Thoracic aorta endothelial cell (primary cell): ENCODE measurements around the gene EML3. TPM values are rescaled to one million over a fixed set of nuclear protein-coding genes. Genes with fewer than 3 reads are reported as not detected.

ENCODE experiments used
- small RNA-seq: library from RNA; depleted of rRNA; stranded (forward); fragments of <200 nt; gene quantifications from one replicate; pipeline ENCODE3, GENCODE V24; 2012
- total RNA-seq: library from RNA; depleted of rRNA; stranded (reverse); fragments of >200 nt; gene quantifications from 2 replicates; pipeline ENCODE4 v1.2.3, GENCODE V29; 2012

Gene EML3
- 28.2 and 35.3 TPM in 2 replicates for total RNA-seq

GRCh38 chr11:62612366-62613290 lies at the start of gene EML3, which contains the start of gene ROM1:
Gene EML3, minus strand, starts transcription at chr11:62612775. Its CDS starts 318 bp downstream, at chr11:62612457.
Gene ROM1, plus strand, starts transcription at chr11:62613257. Its CDS starts 25 bp downstream, at chr11:62613282.

GRCh38 chr11:62645946-62646824 lies 33.6 kb upstream of the EML3 start, which contains the start of gene GANAB:
Gene GANAB, minus strand, starts transcription at chr11:62646613. Its CDS starts 14 bp downstream, at chr11:62646599.

GRCh38 chr11:62621567-62622470 lies 9.2 kb upstream of the EML3 start, which contains the start of gene B3GAT3:
Gene B3GAT3, minus strand, starts transcription at chr11:62621986. Its CDS starts 39 bp downstream, at chr11:62621947.

GRCh38 chr11:62601372-62602140 lies 11.0 kb downstream of the EML3 start, which contains the start of gene MTA2:
Gene MTA2, minus strand, starts transcription at chr11:62601865. Its CDS starts 415 bp downstream, at chr11:62601450.

GRCh38 chr11:62591448-62592145 lies 21.0 kb downstream of the EML3 start, which contains the start of gene TUT1:
Gene TUT1, minus strand, starts transcription at chr11:62591523. Its CDS starts 38 bp downstream, at chr11:62591485.

GRCh38 chr11:62573592-62574362 lies 38.8 kb downstream of the EML3 start, which contains the start of gene EEF1G:
Gene EEF1G, minus strand, starts transcription at chr11:62573891. Its CDS starts 49 bp downstream, at chr11:62573842.

Small RNA genes lying within 50 kb of the gene (small RNA-seq; reads per million reads assigned to genes)
- gene AP001458.1 (not detected), gene EEF1G (not detected), gene MIR6747 (not detected)

Other genes starting within 250 kb of the EML3 start
- gene SCGB1A1, start 193.7 kb downstream of the EML3 start, total RNA-seq, result not detected in 2 replicates
- gene AHNAK, start 66.0 kb downstream of the EML3 start, total RNA-seq, result 791 and 990 TPM in 2 replicates
- gene EEF1G, start 38.9 kb downstream of the EML3 start, total RNA-seq, result 1,113 and 1,272 TPM in 2 replicates
- gene TUT1, start 21.3 kb downstream of the EML3 start, total RNA-seq, result 8.5 and 12.6 TPM in 2 replicates
- 195 and 203 TPM in 2 replicates for gene MTA2, start 10.9 kb downstream of the EML3 start, total RNA-seq
- gene ROM1, start 482 bp upstream of the EML3 start, total RNA-seq, result 3.7 and 5.1 TPM in 2 replicates
- gene B3GAT3, start 9.2 kb upstream of the EML3 start, total RNA-seq, result 11.8 and 12.3 TPM in 2 replicates
- gene GANAB, start 33.8 kb upstream of the EML3 start, total RNA-seq, result 219 and 230 TPM in 2 replicates
- gene INTS5, start 40.5 kb upstream of the EML3 start, total RNA-seq, result 23.5 and 27.5 TPM in 2 replicates
- gene C11orf98, start 52.4 kb upstream of the EML3 start, total RNA-seq, result 32.7 and 44.0 TPM in 2 replicates
- 7.7 and 10.6 TPM in 2 replicates for gene CSKMT, start 52.5 kb upstream of the EML3 start, total RNA-seq
- 5.8 and 5.9 TPM in 2 replicates for gene UQCC3, start 58.9 kb upstream of the EML3 start, total RNA-seq
- 4.8 and 6.0 TPM in 2 replicates for gene LBHD1, start 59.5 kb upstream of the EML3 start, total RNA-seq
- gene UBXN1, start 66.3 kb upstream of the EML3 start, total RNA-seq, result 96.7 and 129 TPM in 2 replicates
- gene LRRN4CL, start 76.8 kb upstream of the EML3 start, total RNA-seq, result not detected in 2 replicates
- 16.5 and 16.8 TPM in 2 replicates for gene BSCL2, start 94.6 kb upstream of the EML3 start, total RNA-seq
- gene GNG3, start 94.9 kb upstream of the EML3 start, total RNA-seq, result not detected in 2 replicates
- 22.6 and 24.3 TPM in 2 replicates for gene HNRNPUL2, start 114.7 kb upstream of the EML3 start, total RNA-seq
- 27.1 and 32.9 TPM in 2 replicates for gene TTC9C, start 115.7 kb upstream of the EML3 start, total RNA-seq
- gene ZBTB3, start 141.4 kb upstream of the EML3 start, total RNA-seq, result 7.2 and 8.0 TPM in 2 replicates
- 44.5 and 48.2 TPM in 2 replicates for gene POLR2G, start 148.8 kb upstream of the EML3 start, total RNA-seq
- 16.2 and 19.7 TPM in 2 replicates for gene TAF6L, start 158.6 kb upstream of the EML3 start, total RNA-seq
- 28.4 and 31.9 TPM in 2 replicates for gene TMEM179B, start 174.6 kb upstream of the EML3 start, total RNA-seq
- gene TMEM223, start 179.2 kb upstream of the EML3 start, total RNA-seq, result 8.9 and 10.1 TPM in 2 replicates
- gene NXF1, start 192.7 kb upstream of the EML3 start, total RNA-seq, result 47.5 and 52.9 TPM in 2 replicates
- gene STX5, start 219.3 kb upstream of the EML3 start, total RNA-seq, result 28.1 TPM in 2 replicates
- not detected in 2 replicates for gene TEX54, start 220.1 kb upstream of the EML3 start, total RNA-seq
- gene WDR74, start 226.8 kb upstream of the EML3 start, total RNA-seq, result 38.7 and 44.7 TPM in 2 replicates